Measurements from ENCODE around the gene MCM8. TPM values are rescaled to one million over a fixed set of nuclear protein-coding genes. Genes with fewer than 3 reads are reported as not detected.

The MCM8 gene
- polyA plus RNA-seq (2013, experiment 1 of 2) = 22.4 TPM
- polyA plus RNA-seq (2013, experiment 2 of 2) = 22.8 TPM

DNA sequence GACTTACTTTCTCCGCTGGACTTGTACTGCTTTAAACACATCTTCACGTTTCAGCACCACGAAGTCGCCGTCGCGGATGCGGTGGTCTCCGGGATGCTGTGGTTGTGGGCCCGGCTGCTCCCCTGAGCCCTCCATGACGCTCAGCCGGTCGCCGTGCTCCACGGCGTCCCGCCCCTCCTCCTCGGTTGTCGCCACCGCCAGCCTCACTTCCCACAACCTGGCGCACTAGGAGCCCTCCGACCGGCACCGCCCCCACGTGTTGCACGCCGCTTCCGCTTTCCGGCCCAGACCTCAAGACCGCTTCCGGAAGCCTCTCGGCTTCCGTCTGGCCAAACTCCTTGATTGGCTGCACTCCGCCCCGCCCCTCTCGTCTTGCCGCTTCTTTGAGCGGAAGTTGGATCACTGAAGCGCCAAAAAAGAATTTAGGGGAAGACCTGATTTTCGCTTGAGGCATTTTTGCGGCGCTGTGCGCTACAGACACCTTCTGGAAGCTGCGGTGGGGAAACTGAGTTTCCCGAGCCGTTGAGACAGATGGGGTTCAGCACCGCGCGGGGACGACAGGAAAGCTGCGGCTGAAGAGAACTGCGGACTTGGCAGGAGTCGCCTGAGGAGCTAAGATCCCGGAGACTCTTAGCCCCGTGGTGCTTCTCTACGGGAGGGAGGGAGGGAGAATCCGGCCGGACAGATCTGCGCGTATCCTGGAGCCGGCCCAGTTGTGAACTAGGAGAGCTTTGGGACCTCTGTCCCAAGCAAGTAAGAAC, at the start of gene MCM8, which contains the start of gene TRMT6:
Gene MCM8 (plus strand): TSS at position 382 of the 761 bp plus-strand sequence. CDS start 1,364 bp downstream, outside the sequence.
Gene TRMT6 (minus strand): TSS at position 263 of the 761 bp plus-strand sequence. CDS start 128 bp downstream, at position 135.
- peaks cover 18 to 68% of the 10 kb centered on the region in 2 donors for H3K36me3 ChIP-seq (replicated peaks in 1 of 2; ENCODE audit: control insufficient read depth in 2 of 2, insufficient read depth in 2 of 2, low read length in 2 of 2)

GRCh38 chr20:5900908-5901307, 49.5 kb upstream of the MCM8 start:
- Histone ChIP-seq H4K91ac (ENCODE audit: low read depth, low read length, poor library complexity) (no peak overlapping the region), H3K4ac (ENCODE audit: low read length) (no peak overlapping the region), H3K18ac (ENCODE audit: low read length) (no peak overlapping the region), H3K9ac (ENCODE audit: low read depth, low read length, poor library complexity) (no peak overlapping the region), H2AFZ (ENCODE audit: low read length) (no peak overlapping the region), H3K23ac (ENCODE audit: low read depth, low read length, poor library complexity) (no peak overlapping the region), H2BK5ac (ENCODE audit: low read length) (no peak overlapping the region), H2BK12ac (ENCODE audit: low read length) (no peak overlapping the region), H3K79me1 (ENCODE audit: low read depth, low read length) (no peaks in the 10 kb centered on the region), H3K36me3 (replicated peaks in 1 of 2; ENCODE audit: control insufficient read depth in 2 of 2, insufficient read depth in 2 of 2, low read length in 2 of 2) (no peaks in the 10 kb centered on the region), H4K8ac (ENCODE audit: low read depth, low read length) (no peak overlapping the region), H2BK120ac (ENCODE audit: low read depth, low read length) (no peak overlapping the region), H3K27ac (replicated peaks; ENCODE audit: low read length) (no peak overlapping the region), H2BK15ac (ENCODE audit: low read length) (no peak overlapping the region), H3K9me3 (replicated peaks in 1 of 2; ENCODE audit: control insufficient read depth in 2 of 2, insufficient read depth in 1 of 2, low read depth in 1 of 2, low read length in 2 of 2) (no peaks in the 10 kb centered on the region), H3K4me2 (ENCODE audit: insufficient read depth, low read length, poor library complexity, severe bottlenecking) (no peak overlapping the region), H2AK5ac (ENCODE audit: low read depth, low read length) (no peak overlapping the region), H3K27me3 (ENCODE audit: control insufficient read depth in 3 of 3, insufficient read depth in 3 of 3, low read depth in 1 of 3, low read length in 3 of 3) (peaks cover 0 to 13% (median 0%) of the 10 kb centered on the region in 3 experiments), H3K4me3 (ENCODE audit: low read length in 2 of 2) (no peak overlapping the region), H3K4me1 (ENCODE audit: control insufficient read depth in 2 of 2, insufficient read depth in 1 of 2, low read depth in 1 of 2, low read length in 2 of 2) (no peaks in the 10 kb centered on the region), H3K14ac (ENCODE audit: low read length) (no peak overlapping the region)
- WGBS, 2 donors (ENCODE audit: extremely low coverage in 2 of 2, insufficient read length in 2 of 2, insufficient replicate concordance in 1 of 2) = no CpG with 5 or more reads among the region's 1 CpG
- DNase-seq (ENCODE audit: low spot score) = no peak

More for the DNA sequence above, at the start of gene MCM8, which contains the start of gene TRMT6:
- Histone ChIP-seq H2AK5ac (ENCODE audit: low read depth, low read length) (peak within 1 kb of the TSS; percentile 57), H3K79me1 (ENCODE audit: low read depth, low read length) (peaks cover 4% of the 10 kb centered on the region), H3K27me3 (ENCODE audit: control insufficient read depth in 3 of 3, insufficient read depth in 3 of 3, low read depth in 1 of 3, low read length in 3 of 3) (no peaks in the 10 kb centered on the region), H4K91ac (ENCODE audit: low read depth, low read length, poor library complexity) (no peak within 1 kb of the TSS), H3K4me3 (ENCODE audit: low read length in 2 of 2) (peak within 1 kb of the TSS; percentile 70 to 96), H3K27ac (replicated peaks; ENCODE audit: low read length) (peak within 1 kb of the TSS; percentile 80), H3K9ac (ENCODE audit: low read depth, low read length, poor library complexity) (peak within 1 kb of the TSS; percentile 82), H4K8ac (ENCODE audit: low read depth, low read length) (no peak within 1 kb of the TSS), H2BK5ac (ENCODE audit: low read length) (no peak within 1 kb of the TSS), H3K14ac (ENCODE audit: low read length) (no peak within 1 kb of the TSS), H3K18ac (ENCODE audit: low read length) (peak within 1 kb of the TSS; percentile 91), H3K4me2 (ENCODE audit: insufficient read depth, low read length, poor library complexity, severe bottlenecking) (peak within 1 kb of the TSS; percentile 75), H3K4ac (ENCODE audit: low read length) (no peak within 1 kb of the TSS), H3K9me3 (replicated peaks in 1 of 2; ENCODE audit: control insufficient read depth in 2 of 2, insufficient read depth in 1 of 2, low read depth in 1 of 2, low read length in 2 of 2) (no peaks in the 10 kb centered on the region), H2BK15ac (ENCODE audit: low read length) (no peak within 1 kb of the TSS), H2BK12ac (ENCODE audit: low read length) (no peak within 1 kb of the TSS), H2BK120ac (ENCODE audit: low read depth, low read length) (no peak within 1 kb of the TSS), H3K4me1 (ENCODE audit: control insufficient read depth in 2 of 2, insufficient read depth in 1 of 2, low read depth in 1 of 2, low read length in 2 of 2) (peaks cover 0 to 3% of the 10 kb centered on the region in 2 donors), H2AFZ (ENCODE audit: low read length) (peak within 1 kb of the TSS; percentile 94), H3K23ac (ENCODE audit: low read depth, low read length, poor library complexity) (peak within 1 kb of the TSS; percentile 52)
- DNase-seq (ENCODE audit: low spot score) = peak; percentile 94
- no CpG with 5 or more reads among the region's 61 CpGs for WGBS, 2 donors (ENCODE audit: extremely low coverage in 2 of 2, insufficient read length in 2 of 2, insufficient replicate concordance in 1 of 2)

DNA sequence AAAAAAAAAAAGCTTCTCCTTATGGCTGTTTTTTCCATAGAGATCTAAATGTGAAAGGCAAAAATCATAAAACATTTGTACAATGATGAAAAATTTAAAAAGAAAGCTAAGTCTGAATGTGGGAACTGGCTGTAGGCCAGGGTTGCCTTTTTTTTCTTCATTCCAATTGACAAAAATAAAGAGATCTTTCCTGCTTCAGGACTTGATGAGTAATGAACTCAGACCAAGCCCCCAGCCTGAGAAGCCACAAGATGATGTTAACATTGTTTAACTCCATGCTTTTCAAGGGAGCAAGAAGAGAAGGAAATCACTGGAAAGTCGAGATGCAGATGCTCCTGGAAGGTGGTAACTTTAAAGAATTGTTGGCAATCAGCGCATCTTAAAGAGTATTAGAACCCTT, 41.5 kb upstream of the MCM8 start:
- no peak for DNase-seq (ENCODE audit: low spot score)
- no peak overlapping the region for H4K91ac ChIP-seq (ENCODE audit: low read depth, low read length, poor library complexity)
- H3K4ac ChIP-seq (ENCODE audit: low read length) = no peak overlapping the region
- H3K27ac ChIP-seq (replicated peaks; ENCODE audit: low read length) = no peak overlapping the region
- WGBS, 2 donors (ENCODE audit: extremely low coverage in 2 of 2, insufficient read length in 2 of 2, insufficient replicate concordance in 1 of 2) = no CpG with 5 or more reads among the region's 2 CpGs
- H3K9me3 ChIP-seq (replicated peaks in 1 of 2; ENCODE audit: control insufficient read depth in 2 of 2, insufficient read depth in 1 of 2, low read depth in 1 of 2, low read length in 2 of 2) = no peaks in the 10 kb centered on the region
- H2BK120ac ChIP-seq (ENCODE audit: low read depth, low read length) = no peak overlapping the region
- no peak overlapping the region for H3K14ac ChIP-seq (ENCODE audit: low read length)
- no peak overlapping the region for H3K18ac ChIP-seq (ENCODE audit: low read length)
- no peak overlapping the region for H2AK5ac ChIP-seq (ENCODE audit: low read depth, low read length)
- H2BK15ac ChIP-seq (ENCODE audit: low read length) = no peak overlapping the region
- no peak overlapping the region for H2BK12ac ChIP-seq (ENCODE audit: low read length)
- no peaks in the 10 kb centered on the region for H3K79me1 ChIP-seq (ENCODE audit: low read depth, low read length)
- no peak overlapping the region for H2AFZ ChIP-seq (ENCODE audit: low read length)
- H3K4me1 ChIP-seq (ENCODE audit: control insufficient read depth in 2 of 2, insufficient read depth in 1 of 2, low read depth in 1 of 2, low read length in 2 of 2) = peaks cover 0 to 2% of the 10 kb centered on the region in 2 donors
- no peaks in the 10 kb centered on the region for H3K36me3 ChIP-seq (replicated peaks in 1 of 2; ENCODE audit: control insufficient read depth in 2 of 2, insufficient read depth in 2 of 2, low read length in 2 of 2)
- no peak overlapping the region for H3K23ac ChIP-seq (ENCODE audit: low read depth, low read length, poor library complexity)
- no peak overlapping the region for H3K9ac ChIP-seq (ENCODE audit: low read depth, low read length, poor library complexity)
- no peak overlapping the region for H3K4me2 ChIP-seq (ENCODE audit: insufficient read depth, low read length, poor library complexity, severe bottlenecking)
- no peak overlapping the region for H2BK5ac ChIP-seq (ENCODE audit: low read length)
- peaks cover 0 to 8% (median 0%) of the 10 kb centered on the region in 3 experiments for H3K27me3 ChIP-seq (ENCODE audit: control insufficient read depth in 3 of 3, insufficient read depth in 3 of 3, low read depth in 1 of 3, low read length in 3 of 3)
- H4K8ac ChIP-seq (ENCODE audit: low read depth, low read length) = no peak overlapping the region
- no peak overlapping the region for H3K4me3 ChIP-seq (ENCODE audit: low read length in 2 of 2)

- H3K18ac ChIP-seq (ENCODE audit: low read length) = no peak overlapping the region
- peaks cover 0 to 2% of the 10 kb centered on the region in 2 donors for H3K4me1 ChIP-seq (ENCODE audit: control insufficient read depth in 2 of 2, insufficient read depth in 1 of 2, low read depth in 1 of 2, low read length in 2 of 2)
- H3K4me3 ChIP-seq (ENCODE audit: low read length in 2 of 2) = no peak overlapping the region
- no peaks in the 10 kb centered on the region for H3K79me1 ChIP-seq (ENCODE audit: low read depth, low read length)
- no peak overlapping the region for H2BK15ac ChIP-seq (ENCODE audit: low read length)
- H3K4ac ChIP-seq (ENCODE audit: low read length) = no peak overlapping the region
- no CpG with 5 or more reads among the region's 6 CpGs for WGBS, 2 donors (ENCODE audit: extremely low coverage in 2 of 2, insufficient read length in 2 of 2, insufficient replicate concordance in 1 of 2)
- no peak overlapping the region for H3K23ac ChIP-seq (ENCODE audit: low read depth, low read length, poor library complexity)
- no peak overlapping the region for H2BK12ac ChIP-seq (ENCODE audit: low read length)
- H4K8ac ChIP-seq (ENCODE audit: low read depth, low read length) = no peak overlapping the region
- no peaks in the 10 kb centered on the region for H3K9me3 ChIP-seq (replicated peaks in 1 of 2; ENCODE audit: control insufficient read depth in 2 of 2, insufficient read depth in 1 of 2, low read depth in 1 of 2, low read length in 2 of 2)
- no peaks in the 10 kb centered on the region for H3K36me3 ChIP-seq (replicated peaks in 1 of 2; ENCODE audit: control insufficient read depth in 2 of 2, insufficient read depth in 2 of 2, low read length in 2 of 2)
- no peak overlapping the region for H3K9ac ChIP-seq (ENCODE audit: low read depth, low read length, poor library complexity)
- no peak for DNase-seq (ENCODE audit: low spot score)
- no peak overlapping the region for H3K14ac ChIP-seq (ENCODE audit: low read length)
- H2BK120ac ChIP-seq (ENCODE audit: low read depth, low read length) = no peak overlapping the region
- no peak overlapping the region for H2BK5ac ChIP-seq (ENCODE audit: low read length)
- no peak overlapping the region for H3K27ac ChIP-seq (replicated peaks; ENCODE audit: low read length)
- no peak overlapping the region for H2AFZ ChIP-seq (ENCODE audit: low read length)
- no peak overlapping the region for H3K4me2 ChIP-seq (ENCODE audit: insufficient read depth, low read length, poor library complexity, severe bottlenecking)
- H3K27me3 ChIP-seq (ENCODE audit: control insufficient read depth in 3 of 3, insufficient read depth in 3 of 3, low read depth in 1 of 3, low read length in 3 of 3) = peaks cover 0 to 8% (median 0%) of the 10 kb centered on the region in 3 experiments
- no peak overlapping the region for H4K91ac ChIP-seq (ENCODE audit: low read depth, low read length, poor library complexity)
- no peak overlapping the region for H2AK5ac ChIP-seq (ENCODE audit: low read depth, low read length)
These were observed 40.3 kb upstream of the MCM8 start for GRCh38 chr20:5910186-5910585.
